KG1 (cell line): ENCODE results near the gene COL6A2.
"Not testable (repeated sequence)": the region's sequence is repeated elsewhere in the genome, so short reads cannot be mapped to it uniquely, and the experiment has no call there.

ENCODE experiments used
- DNase-seq: peaks from one replicate; lab custom pipeline; 2025; lab: John Stamatoyannopoulos, UW

Gene COL6A2

GRCh38 chr21:46126309-46127238 is 28.7 kb downstream of the COL6A2 start:
- no peak for DNase-seq

DNA sequence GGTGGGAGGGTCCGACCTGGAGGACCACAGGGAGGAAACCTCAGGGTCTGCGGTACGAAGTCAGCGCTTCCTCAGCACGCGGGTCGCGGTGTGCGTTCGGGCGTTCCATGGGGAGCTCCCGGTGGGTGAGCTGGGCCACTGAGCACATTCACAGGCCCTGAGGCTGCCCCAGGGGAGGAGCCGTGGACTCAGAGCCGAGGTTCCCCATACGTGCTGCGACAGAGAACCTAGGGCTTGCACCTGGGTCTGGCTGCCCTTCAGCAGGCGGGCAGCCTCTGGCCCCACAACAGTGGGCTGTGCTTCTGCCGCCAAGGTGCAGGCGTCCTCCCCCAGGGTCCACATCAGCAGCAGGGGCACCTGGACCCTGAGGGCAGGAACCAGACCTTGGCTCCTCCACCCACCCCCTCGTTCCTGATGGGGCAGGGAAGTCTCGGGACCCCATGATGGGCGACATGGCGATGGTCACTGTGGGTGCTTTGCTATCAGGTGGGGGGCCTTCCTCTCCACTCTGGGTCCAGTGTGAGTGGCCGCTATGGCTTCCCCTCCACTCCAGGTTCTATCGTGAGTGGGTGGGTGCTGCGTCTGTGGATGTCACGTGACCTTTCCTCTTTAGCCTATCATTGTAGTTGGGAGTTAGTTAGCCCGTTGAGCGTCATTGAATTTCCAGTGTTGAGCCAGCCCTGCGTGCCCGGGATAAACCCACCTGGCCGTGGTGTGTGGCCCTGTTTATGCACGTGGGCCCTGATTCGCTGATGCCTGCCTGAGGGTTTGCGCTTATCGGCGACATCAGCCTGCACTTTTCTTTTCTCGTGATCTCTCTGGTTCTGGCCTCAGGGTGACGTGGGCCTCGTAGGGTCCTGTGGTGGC is 29.6 kb downstream of the COL6A2 start:
- DNase-seq = no peak

GRCh38 chr21:46128106-46128932 is 30.4 kb downstream of the COL6A2 start:
- DNase-seq = no peak

- no peak for DNase-seq
Measured at GRCh38 chr21:46128933-46129571, 31.1 kb downstream of the COL6A2 start.

DNA sequence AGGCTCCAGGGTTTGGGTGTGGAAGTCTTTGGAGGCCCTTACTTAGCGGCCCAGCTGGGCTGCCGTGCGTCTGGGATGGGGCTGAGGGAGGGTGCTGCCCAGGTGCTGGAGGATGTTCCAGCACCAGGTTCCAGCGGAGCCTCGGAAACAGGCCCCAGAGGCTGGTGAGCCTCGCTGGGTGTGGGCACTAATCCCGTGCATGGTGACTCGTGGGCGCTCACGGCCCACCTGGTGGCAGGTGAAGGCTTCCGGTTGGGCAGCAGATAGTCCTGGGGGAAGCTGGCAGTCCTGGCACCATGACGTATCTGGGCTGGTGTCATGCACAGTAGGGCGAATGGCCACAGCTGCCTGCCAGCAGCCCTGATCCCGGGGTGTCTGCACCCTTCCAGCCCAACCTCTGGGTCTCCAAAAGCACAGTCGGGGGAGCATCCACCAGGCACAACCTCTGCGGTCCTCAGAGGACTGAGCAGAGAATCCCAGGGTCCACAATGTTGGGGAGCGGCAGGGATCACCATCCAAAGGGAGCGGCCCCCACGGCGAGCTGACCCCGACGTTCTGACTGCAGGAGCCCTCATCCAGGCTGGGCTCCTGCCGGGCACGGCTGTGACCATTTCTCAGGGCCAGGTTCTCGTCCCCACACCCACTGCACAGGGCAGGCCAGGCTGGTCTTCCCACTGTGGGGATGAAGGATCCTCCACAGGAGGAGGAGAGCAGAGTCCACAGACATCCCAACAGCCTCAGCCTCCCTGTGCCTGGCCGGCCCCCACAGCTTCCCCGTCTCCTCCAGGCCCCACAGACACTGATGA is 32.1 kb downstream of the COL6A2 start:
- no peak for DNase-seq

DNA sequence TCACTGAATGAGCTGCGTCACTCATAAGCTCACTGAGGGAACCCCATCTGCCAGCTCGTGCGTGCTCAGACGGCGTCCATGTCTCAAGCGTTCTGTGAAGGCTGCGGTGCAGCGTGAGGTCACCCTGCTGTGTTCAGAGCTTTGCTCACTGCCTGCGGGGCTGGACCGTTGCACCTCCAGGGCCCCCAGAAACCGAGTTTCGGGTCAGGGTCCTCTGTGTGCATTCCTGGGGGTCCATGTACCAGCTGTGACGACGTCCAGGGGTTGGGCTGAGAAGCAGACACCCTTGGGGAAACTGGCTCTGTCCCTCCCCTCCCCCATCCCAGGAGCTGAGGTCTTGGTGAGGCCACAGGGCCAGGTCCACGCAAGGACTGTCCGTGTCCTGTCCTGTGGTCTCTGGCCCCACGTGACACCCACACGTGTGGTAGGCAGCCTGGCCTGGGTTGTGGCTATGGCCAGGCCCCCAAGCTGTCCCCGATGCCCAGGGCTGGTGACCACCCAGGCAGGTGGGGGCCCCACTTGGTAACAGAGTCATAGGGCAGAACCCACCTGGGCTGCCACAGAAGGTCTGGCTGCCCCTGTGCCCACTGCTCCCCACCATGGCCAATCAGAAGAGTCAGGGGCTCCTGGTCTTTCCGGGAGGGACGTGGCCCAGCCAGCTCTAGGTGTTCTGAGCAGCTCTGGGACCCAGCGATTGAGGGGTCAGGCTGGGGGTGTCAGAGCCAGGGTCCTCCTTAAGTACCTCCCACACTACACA is 33.1 kb downstream of the COL6A2 start:
- DNase-seq = no peak

DNA sequence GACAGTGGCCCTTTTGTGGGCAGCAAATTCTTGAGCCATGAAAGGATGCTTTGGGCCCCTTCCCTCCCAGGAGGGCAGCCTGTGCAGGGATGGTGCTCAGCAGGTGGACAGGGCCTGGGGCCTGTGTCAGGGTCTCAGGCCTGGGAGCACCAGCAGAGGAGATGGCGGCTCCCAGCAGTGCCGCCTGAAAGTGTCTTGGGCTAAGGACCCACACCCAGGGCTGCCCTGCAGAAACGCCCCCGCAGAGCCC is 33.6 kb downstream of the COL6A2 start:
- no peak for DNase-seq

DNA sequence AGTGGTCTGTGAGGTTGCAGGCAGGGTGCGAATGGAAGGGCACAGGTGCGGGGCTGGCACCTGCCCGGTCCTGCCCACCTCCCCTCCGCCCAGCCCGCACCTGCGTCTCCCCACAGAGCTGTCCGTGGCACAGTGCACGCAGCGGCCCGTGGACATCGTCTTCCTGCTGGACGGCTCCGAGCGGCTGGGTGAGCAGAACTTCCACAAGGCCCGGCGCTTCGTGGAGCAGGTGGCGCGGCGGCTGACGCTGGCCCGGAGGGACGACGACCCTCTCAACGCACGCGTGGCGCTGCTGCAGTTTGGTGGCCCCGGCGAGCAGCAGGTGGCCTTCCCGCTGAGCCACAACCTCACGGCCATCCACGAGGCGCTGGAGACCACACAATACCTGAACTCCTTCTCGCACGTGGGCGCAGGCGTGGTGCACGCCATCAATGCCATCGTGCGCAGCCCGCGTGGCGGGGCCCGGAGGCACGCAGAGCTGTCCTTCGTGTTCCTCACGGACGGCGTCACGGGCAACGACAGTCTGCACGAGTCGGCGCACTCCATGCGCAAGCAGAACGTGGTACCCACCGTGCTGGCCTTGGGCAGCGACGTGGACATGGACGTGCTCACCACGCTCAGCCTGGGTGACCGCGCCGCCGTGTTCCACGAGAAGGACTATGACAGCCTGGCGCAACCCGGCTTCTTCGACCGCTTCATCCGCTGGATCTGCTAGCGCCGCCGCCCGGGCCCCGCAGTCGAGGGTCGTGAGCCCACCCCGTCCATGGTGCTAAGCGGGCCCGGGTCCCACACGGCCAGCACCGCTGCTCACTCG is 34.1 kb downstream of the COL6A2 start:
- no peak for DNase-seq

DNA sequence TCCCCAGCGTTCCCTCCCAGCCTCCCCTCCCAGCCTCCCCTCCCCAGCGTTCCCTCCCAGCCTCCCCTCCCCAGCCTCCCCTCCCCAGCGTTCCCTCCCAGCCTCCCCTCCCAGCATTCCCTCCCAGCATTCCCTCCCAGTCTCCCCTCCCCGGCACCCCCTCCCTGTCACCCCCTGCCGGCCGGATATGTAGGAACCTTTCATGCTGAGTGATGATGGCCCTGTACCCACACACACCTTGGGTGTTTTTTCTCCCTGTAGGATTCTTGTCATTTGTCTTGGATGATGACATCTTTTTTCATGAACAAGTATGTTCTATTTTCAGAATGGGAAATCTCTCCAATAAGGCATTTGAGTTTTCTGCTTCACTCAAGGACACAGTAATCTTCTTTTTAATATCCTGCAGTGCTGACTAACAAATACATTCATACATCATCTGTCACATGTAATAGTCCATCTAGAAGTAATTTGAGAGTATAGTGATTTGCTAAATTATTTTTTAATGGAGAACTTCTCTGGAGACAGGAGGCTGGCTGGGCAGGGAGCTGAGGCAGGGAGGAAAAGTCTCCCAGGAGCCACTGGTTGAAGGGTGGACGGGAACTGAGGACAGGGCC is 38.0 kb downstream of the COL6A2 start:
- no peak for DNase-seq

DNA sequence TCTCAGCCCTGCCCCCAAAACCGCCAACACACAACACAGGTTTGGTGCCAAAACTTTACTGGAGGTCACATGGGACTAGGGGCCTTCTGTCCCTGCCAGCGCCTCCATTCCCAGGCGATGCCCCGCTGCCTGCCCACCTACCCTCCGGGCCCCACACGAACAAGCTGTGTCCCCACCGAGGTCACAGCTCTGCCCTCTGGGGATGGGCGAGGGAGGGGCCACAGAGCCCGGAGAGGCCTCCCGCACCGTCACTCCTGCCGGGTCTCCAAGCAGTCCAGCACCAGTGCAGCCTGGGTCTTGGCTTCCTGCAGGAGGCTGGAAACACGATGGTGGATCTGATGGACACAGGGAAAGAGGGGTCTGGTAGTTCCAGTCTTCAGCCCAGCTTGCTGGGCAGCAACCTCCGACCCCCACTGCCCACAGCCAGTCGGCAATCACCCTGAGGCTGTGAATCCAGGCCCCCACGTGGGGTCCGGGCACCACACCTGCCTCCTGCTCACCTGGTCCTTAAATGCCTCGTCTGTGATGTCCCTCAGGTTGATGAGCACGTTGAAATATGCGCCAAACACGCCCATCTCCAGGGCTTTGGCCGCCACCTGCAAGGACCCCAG is 38.9 kb downstream of the COL6A2 start:
- DNase-seq = no peak

DNA sequence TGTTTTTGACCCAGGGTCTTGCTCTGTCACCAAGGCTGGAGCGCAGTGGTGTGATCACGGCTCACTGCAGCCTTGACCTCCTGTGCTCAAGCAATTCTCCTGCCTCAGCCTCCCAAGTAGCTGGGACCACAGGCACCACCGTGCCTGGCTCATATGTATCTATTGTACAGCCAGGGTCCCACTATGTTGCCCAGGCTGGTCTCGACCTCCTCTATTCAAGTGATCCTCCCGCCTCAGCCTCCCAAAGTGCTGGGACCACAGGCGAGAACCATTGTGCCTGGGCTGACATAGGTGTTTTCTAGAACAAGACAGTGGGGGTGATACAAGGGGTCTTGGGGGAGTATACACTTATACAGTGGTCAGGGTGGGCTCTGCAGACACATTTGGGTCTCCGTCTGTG is 40.0 kb downstream of the COL6A2 start:
- DNase-seq = no peak

GRCh38 chr21:46138383-46138970 is 40.6 kb downstream of the COL6A2 start:
- no peak for DNase-seq

DNA sequence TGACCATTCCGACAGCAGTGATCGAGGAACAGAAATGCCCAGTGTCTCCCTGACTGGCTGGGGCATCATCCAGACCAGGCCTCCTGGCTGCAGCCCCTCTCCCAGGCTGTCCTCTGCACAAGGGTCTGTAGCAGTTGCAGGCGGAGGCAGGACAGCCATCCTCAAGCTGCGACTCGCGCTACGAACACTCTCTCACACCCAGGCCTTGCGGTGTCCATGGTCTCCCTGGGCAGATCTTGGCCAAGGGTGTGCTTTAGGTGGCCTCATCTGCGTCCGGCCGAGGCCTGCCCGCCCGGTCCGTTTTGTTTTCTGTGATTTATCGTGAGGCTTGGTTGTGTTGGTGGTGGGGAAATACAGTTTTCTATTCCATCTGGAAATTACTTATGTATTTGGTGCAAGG is 41.8 kb downstream of the COL6A2 start:
- no peak for DNase-seq

DNA sequence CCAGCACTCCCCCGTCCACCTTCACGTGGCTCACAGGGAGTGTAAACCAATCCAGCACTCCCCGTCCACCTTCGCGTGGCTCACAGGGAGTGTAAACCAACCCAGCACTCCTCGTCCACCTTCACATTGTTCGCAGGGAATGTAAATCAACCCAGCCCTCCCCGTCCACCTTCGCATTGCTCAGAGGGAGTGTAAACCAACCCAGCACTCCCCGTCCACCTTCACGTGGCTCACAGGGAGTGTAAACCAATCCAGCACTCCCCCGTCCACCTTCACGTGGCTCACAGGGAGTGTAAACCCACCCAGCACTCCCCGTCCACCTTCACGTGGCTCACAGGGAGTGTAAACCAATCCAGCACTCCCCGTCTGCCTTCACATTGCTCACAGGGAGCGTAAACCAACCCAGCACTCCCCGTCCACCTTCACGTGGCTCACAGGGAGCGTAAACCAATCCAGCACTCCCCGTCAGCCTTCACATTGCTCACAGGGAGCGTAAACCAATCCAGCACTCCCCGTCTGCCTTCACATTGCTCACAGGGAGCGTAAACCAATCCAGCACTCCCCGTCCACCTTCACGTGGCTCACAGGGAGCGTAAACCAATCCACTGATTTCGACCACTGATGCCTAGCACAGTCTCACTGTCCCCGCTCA is 42.6 kb downstream of the COL6A2 start:
- not testable (repeated sequence) for DNase-seq

DNA sequence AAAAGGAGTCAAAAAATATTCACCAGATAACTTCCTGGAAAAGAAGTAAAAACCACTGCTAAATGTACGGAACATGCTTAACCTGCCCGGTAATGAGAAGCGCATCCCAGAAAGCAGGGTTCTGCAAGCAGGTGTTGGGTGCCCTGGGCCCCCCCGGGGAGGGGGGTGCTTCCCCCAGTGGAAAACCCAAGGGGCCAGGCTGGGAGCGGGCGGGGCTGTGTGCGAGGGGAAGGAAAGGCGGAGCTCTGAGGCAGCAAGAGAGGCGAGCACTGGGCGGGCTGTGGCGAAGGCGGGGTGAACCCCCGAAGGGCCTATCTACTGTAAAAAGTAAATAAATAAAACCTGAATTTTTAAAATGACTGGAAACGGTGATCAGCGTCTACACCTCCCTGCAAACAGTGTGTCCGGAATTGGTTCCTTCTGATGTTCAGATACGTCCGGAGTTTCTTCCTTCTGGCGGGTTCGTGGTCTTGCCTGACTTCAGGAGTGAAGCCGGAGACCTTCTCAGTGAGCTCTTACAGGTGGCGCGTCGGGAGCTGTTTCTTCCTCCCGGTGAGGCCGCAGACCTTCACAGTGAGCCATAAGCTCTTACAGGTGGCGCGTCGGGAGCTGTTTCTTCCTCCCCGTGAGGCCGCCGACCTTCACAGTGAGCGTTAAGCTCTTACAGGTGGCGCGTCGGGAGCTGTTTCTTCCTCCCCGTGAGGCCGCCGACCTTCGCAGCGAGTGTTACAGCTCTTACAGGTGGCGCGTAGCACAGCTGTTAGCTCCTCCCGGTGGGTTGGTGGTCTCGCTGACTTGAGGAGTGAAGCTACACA is 44.1 kb downstream of the COL6A2 start:
- no peak for DNase-seq

GRCh38 chr21:46142582-46143473 is 44.9 kb downstream of the COL6A2 start:
- no peak for DNase-seq
